HL-60 (cell line): Measurements from ENCODE around the gene ARMC10.
"Not testable (repeated sequence)": the region's sequence is repeated elsewhere in the genome, so short reads cannot be mapped to it uniquely, and the experiment has no call there.

ENCODE experiments used
- DNase-seq, 2 experiments: peaks; one replicate each; pipeline ENCODE4 v3.0.0-alpha.2; 2010 to 2020; ENCODE audit warnings: low read depth in 1 of 2, low spot score in 1 of 2
- H3K27ac ChIP-seq: fragments of 250-450 bp; sonication (Bioruptor Pico); replicated peaks from 2 replicates; pipeline ENCODE4 v1.5.1; 2020; ENCODE audit warnings: mild to moderate bottlenecking, moderate library complexity
- H3K27me3 ChIP-seq: fragments of 250-450 bp; sonication (Bioruptor Pico); 2 replicates; pipeline ENCODE4 v1.5.1; 2021; ENCODE audit warnings: mild to moderate bottlenecking, moderate library complexity; ENCODE audit not compliant: insufficient read depth, poor library complexity, severe bottlenecking
- H3K4me3 ChIP-seq: replicated peaks from 2 replicates; pipeline ENCODE4 v1.5.1; 2011; ENCODE audit warnings: mild to moderate bottlenecking, control low read depth, low read length; ENCODE audit not compliant: insufficient read depth
- GABPA ChIP-seq: IDR thresholded peaks from 2 replicates; pipeline ENCODE4 v1.6.1; 2012; ENCODE audit warnings: low read depth
- POLR2AphosphoS5 ChIP-seq: IDR thresholded peaks from 2 replicates; pipeline ENCODE4 v1.6.1; 2012; ENCODE audit warnings: low read depth
- SPI1 ChIP-seq: IDR thresholded peaks from 2 replicates; pipeline ENCODE4 v1.6.1; 2012; ENCODE audit warnings: low read depth, mild to moderate bottlenecking, borderline replicate concordance
- TF ChIP-seq, protein P1 (sequence below): IDR thresholded peaks from 2 replicates; pipeline ENCODE4 v1.6.1; 2012; ENCODE audit warnings: low read depth; ENCODE audit not compliant: insufficient replicate concordance
- TF ChIP-seq, protein P2 (sequence below): IDR thresholded peaks from one replicate; pipeline ENCODE4 v1.5.1; 2011; ENCODE audit warnings: low read length, control low read depth, inconsistent platforms; ENCODE audit not compliant: insufficient read depth

ARMC10 gene

DNA sequence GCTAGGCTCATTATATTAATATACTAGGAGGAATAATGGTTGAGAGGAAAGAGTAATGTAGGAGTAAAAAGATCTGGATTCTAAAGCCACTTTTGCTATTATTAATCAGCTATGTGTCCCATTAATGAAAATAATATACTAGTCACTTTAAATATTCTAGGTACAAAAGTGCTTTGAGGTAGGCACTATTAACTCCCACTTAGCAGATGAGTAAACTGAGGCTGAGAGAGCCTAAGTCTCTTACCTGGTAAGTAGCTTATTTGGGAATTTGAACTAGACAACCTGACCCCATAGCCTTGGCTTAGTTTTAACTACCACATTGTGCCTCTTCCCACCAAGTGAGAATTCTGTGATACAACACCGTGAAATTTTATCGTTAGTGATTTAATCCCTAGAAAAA, 6.0 kb downstream of the ARMC10 start:
- Histone ChIP-seq H3K27ac (no peak overlapping the region), H3K4me3 (no peak overlapping the region), H3K27me3 (no peaks in the 10 kb centered on the region)
- no peak for TF ChIP-seq SPI1
- TF ChIP-seq GABPA = no peak
- TF ChIP-seq, protein P1, sequence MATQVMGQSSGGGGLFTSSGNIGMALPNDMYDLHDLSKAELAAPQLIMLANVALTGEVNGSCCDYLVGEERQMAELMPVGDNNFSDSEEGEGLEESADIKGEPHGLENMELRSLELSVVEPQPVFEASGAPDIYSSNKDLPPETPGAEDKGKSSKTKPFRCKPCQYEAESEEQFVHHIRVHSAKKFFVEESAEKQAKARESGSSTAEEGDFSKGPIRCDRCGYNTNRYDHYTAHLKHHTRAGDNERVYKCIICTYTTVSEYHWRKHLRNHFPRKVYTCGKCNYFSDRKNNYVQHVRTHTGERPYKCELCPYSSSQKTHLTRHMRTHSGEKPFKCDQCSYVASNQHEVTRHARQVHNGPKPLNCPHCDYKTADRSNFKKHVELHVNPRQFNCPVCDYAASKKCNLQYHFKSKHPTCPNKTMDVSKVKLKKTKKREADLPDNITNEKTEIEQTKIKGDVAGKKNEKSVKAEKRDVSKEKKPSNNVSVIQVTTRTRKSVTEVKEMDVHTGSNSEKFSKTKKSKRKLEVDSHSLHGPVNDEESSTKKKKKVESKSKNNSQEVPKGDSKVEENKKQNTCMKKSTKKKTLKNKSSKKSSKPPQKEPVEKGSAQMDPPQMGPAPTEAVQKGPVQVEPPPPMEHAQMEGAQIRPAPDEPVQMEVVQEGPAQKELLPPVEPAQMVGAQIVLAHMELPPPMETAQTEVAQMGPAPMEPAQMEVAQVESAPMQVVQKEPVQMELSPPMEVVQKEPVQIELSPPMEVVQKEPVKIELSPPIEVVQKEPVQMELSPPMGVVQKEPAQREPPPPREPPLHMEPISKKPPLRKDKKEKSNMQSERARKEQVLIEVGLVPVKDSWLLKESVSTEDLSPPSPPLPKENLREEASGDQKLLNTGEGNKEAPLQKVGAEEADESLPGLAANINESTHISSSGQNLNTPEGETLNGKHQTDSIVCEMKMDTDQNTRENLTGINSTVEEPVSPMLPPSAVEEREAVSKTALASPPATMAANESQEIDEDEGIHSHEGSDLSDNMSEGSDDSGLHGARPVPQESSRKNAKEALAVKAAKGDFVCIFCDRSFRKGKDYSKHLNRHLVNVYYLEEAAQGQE = no peak
- TF ChIP-seq, protein P2, sequence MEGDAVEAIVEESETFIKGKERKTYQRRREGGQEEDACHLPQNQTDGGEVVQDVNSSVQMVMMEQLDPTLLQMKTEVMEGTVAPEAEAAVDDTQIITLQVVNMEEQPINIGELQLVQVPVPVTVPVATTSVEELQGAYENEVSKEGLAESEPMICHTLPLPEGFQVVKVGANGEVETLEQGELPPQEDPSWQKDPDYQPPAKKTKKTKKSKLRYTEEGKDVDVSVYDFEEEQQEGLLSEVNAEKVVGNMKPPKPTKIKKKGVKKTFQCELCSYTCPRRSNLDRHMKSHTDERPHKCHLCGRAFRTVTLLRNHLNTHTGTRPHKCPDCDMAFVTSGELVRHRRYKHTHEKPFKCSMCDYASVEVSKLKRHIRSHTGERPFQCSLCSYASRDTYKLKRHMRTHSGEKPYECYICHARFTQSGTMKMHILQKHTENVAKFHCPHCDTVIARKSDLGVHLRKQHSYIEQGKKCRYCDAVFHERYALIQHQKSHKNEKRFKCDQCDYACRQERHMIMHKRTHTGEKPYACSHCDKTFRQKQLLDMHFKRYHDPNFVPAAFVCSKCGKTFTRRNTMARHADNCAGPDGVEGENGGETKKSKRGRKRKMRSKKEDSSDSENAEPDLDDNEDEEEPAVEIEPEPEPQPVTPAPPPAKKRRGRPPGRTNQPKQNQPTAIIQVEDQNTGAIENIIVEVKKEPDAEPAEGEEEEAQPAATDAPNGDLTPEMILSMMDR = no peak
- TF ChIP-seq POLR2AphosphoS5 = no peak
- DNase-seq = no peak

DNA sequence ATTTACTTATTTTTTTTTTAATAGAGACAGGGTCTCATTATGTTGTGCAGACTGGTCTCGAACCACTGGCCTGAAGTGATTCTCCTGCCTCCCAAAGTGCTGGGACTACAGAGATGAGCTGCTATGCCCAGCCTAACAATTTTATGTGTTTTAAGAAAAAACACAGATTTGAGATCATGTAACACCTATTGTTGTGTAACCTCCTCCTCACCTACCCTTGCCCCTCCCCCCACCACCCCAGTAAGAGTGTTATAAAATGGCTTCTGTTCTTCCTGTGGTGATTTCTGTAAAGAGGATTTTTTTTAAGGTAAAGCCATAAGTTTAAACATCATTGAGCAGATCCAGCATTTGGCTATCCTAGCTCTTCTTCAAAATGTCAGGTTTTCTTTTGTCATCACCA, 7.6 kb downstream of the ARMC10 start:
- Histone ChIP-seq H3K27ac (no peak overlapping the region), H3K27me3 (no peaks in the 10 kb centered on the region), H3K4me3 (no peak overlapping the region)
- no peak for DNase-seq
- TF ChIP-seq POLR2AphosphoS5 = no peak
- no peak for TF ChIP-seq GABPA

DNA sequence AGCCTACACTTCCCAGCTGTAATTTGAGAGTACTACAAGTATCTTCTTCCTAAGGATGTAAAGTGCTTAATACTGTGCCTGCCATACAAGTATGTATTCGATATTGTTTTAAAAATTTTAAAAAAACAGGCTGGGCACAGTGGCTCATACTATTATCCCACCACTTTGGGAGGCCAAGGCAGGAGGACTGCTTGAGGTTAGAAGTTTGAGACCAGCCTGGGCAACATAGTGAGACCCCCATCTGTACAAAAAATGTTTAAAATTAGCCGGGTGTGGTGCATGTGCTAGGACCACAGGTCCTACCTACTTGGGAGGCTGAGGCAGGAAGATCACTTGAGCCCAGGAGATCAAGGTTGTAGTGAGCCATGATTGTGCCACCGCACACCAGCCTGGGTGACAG, 8.3 kb downstream of the ARMC10 start:
- no peak for TF ChIP-seq GABPA
- Histone ChIP-seq H3K4me3 (no peak overlapping the region), H3K27me3 (no peaks in the 10 kb centered on the region), H3K27ac (no peak overlapping the region)
- no peak for DNase-seq

DNA sequence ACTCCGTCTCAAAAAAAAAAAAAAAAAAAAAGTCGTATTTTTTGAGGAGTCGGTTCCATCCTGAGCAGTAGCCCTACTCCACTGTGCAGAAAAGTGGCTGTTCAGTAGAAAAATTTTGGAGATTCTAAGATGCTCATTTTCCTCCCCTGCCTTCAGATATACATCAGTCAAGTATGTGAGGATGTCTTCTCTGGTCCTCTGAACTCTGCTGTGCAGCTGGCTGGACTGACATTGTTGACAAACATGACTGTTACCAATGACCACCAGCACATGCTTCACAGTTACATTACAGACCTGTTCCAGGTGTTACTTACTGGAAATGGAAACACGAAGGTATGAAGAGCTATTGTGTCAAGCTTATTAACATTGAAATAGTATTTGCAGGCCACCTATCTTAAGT, 17.4 kb downstream of the ARMC10 start:
- not testable (repeated sequence) for DNase-seq, H3K27me3 ChIP-seq, H3K4me3 ChIP-seq, H3K27ac ChIP-seq

DNA sequence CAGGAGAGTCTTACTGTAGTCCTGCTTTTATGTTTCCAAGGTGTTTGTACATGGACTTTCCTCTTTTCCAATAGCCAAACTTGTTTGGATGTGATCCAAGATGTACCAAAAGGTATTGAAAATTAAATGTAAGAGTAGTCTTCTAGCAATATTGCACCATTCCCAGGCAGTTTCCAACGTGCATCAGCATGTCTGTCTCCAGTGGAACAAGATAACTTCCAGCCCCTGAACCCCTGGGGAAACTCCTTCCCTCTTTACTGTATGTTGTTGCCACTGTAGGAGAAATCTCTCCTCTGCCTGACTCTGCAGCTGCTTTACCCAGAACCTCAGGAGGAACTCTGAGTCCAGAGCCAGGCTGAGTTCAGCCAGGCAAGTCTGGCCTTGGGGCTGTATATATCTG, 18.5 kb downstream of the ARMC10 start:
- Histone ChIP-seq H3K27me3 (no peaks in the 10 kb centered on the region), H3K4me3 (no peak overlapping the region), H3K27ac (no peak overlapping the region)
- no peak for DNase-seq
- TF ChIP-seq, protein P1 = no peak
- no peak for TF ChIP-seq POLR2AphosphoS5
- no peak for TF ChIP-seq GABPA
- TF ChIP-seq, protein P2 = no peak
- TF ChIP-seq SPI1 = no peak
